Adrenal gland (tissue), 5 donors: ENCODE measurements around the gene IMPG1.

Source experiments
- POLR2A ChIP-seq, 2 donors: fragments of 450-650 bp; IDR thresholded peaks; one replicate each; pipeline ENCODE4 v1.6.1; 2017; ENCODE audit warnings: antibody characterized with exemption in 2 of 2, mild to moderate bottlenecking in 2 of 2, moderate library complexity in 1 of 2
- TF ChIP-seq, protein P1 (sequence below), 6 experiments: fragments of 450-650 bp in 4 of 6; fragments of 200-600 bp in 2 of 6; sonication (generic) in 1 of 6; IDR thresholded peaks; 1 replicate in 5 of 6; 2 replicates in 1 of 6; pipeline versions ENCODE4 v1.5.1 to v1.8.0; 2016 to 2021; ENCODE audit warnings: antibody characterized with exemption in 6 of 6, mild to moderate bottlenecking in 2 of 6, moderate library complexity in 1 of 6
- donor health status: DM: no; HTN: no; CAD: no.

DNA sequence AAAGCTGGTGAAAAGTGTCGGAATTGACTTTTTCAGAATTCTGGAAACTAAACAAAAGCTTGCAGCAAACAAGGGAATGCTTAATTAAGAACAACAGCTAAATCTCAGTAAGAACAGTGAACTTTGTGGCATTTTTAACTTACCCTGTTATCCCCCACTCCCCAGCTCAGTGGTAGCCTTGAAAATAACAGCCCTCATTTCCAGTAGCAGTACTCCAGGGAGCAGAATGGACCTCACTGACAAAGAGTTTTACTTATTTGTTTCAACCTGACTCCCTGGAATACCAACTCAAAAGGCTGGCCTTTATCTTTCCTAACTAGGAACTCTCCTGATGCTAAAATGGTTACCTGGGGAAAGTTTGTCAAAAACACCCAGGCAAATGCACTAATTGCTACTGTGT is 108.9 kb downstream of the IMPG1 start:
- TF ChIP-seq, protein P1, sequence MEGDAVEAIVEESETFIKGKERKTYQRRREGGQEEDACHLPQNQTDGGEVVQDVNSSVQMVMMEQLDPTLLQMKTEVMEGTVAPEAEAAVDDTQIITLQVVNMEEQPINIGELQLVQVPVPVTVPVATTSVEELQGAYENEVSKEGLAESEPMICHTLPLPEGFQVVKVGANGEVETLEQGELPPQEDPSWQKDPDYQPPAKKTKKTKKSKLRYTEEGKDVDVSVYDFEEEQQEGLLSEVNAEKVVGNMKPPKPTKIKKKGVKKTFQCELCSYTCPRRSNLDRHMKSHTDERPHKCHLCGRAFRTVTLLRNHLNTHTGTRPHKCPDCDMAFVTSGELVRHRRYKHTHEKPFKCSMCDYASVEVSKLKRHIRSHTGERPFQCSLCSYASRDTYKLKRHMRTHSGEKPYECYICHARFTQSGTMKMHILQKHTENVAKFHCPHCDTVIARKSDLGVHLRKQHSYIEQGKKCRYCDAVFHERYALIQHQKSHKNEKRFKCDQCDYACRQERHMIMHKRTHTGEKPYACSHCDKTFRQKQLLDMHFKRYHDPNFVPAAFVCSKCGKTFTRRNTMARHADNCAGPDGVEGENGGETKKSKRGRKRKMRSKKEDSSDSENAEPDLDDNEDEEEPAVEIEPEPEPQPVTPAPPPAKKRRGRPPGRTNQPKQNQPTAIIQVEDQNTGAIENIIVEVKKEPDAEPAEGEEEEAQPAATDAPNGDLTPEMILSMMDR (IDR thresholded peaks at IDR 0.05) = no peak
- TF ChIP-seq POLR2A (IDR thresholded peaks at IDR 0.05) = no peak
